Coronary artery (tissue), 2 donors: ENCODE data around the gene INPP5F.

ENCODE experiments used
- DNase-seq: peaks from one replicate; pipeline ENCODE4 v3.0.0-alpha.2; 2017; ENCODE audit warnings: low spot score
- H3K27ac ChIP-seq, 2 donors: fragments of 200-600 bp; sonication (generic); one replicate each; pipeline ENCODE4 v1.5.1; 2016 to 2019
- H3K4me3 ChIP-seq: fragments of 200-600 bp; sonication (generic); 2 replicates; pipeline ENCODE4 v1.5.1; 2016; ENCODE audit warnings: mild to moderate bottlenecking, moderate library complexity
- CTCF ChIP-seq: fragments of 200-600 bp; sonication (generic); IDR thresholded peaks from one replicate; pipeline ENCODE4 v1.5.1; 2019; ENCODE audit warnings: antibody characterized with exemption

Gene INPP5F

GRCh38 chr10:119686465-119687191 is 39.2 kb upstream of the INPP5F start:
- peak overlapping the region; percentile 20 to 61 for H3K27ac ChIP-seq
- peak; percentile 96 for TF ChIP-seq CTCF
- peak overlapping the region; percentile 54 for H3K4me3 ChIP-seq
- peak; percentile 86 for DNase-seq

GRCh38 chr10:119687192-119688032 is 38.4 kb upstream of the INPP5F start:
- Histone ChIP-seq H3K27ac (peak overlapping the region; percentile 20 to 61), H3K4me3 (peak overlapping the region; percentile 54)
- no peak for DNase-seq
- TF ChIP-seq CTCF = no peak

GRCh38 chr10:119688033-119688508 is 37.8 kb upstream of the INPP5F start:
- TF ChIP-seq CTCF = no peak
- Histone ChIP-seq H3K4me3 (no peak overlapping the region), H3K27ac (no peak overlapping the region)
- no peak for DNase-seq

- no peak for TF ChIP-seq CTCF
- Histone ChIP-seq H3K4me3 (no peak overlapping the region), H3K27ac (no peak overlapping the region)
- DNase-seq = no peak
Observed at GRCh38 chr10:119689016-119689580, 36.8 kb upstream of the INPP5F start.

GRCh38 chr10:119691726-119692125 is 34.1 kb upstream of the INPP5F start:
- no peak overlapping the region for H3K27ac ChIP-seq
- no peak for DNase-seq
- TF ChIP-seq CTCF = no peak

GRCh38 chr10:119693262-119693957 is 32.4 kb upstream of the INPP5F start:
- no peak for TF ChIP-seq CTCF
- H3K27ac ChIP-seq = no peak overlapping the region
- H3K4me3 ChIP-seq = no peak overlapping the region
- no peak for DNase-seq

More at GRCh38 chr10:119691726-119692125, 34.1 kb upstream of the INPP5F start:
- no peak overlapping the region for H3K4me3 ChIP-seq
